GM15510 (cell line): ENCODE data around the gene GNG2.
A peak's percentile ranks its signal among the peaks of the same experiment; 100 is the strongest.

Experiments
- POLR2A ChIP-seq: IDR thresholded peaks from 3 replicates; pipeline ENCODE4 v1.6.1; 2011; ENCODE audit warnings: borderline replicate concordance; ENCODE audit not compliant: insufficient read length; ENCODE audit errors: extremely low read depth

Gene GNG2

DNA sequence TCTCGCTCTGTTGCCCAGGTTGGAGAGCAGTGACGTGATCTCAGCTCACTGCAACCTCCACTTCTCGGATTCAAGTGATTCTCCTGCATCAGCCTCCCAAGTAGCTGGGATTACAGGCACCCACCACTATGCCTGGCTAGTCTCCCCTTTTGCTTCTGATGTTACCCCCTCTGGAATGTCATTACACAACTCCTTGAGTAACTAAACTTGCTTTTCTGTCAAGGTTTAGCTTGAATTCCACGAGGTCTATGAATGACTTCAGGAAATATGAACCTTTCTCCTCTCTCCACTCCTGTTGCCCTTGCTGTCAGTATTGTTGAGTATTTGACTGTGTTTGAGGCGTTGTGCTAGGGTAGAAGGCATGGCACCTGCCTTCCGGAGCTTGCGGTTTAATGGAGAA is 112.2 kb downstream of the GNG2 start:
- no peak for TF ChIP-seq POLR2A

DNA sequence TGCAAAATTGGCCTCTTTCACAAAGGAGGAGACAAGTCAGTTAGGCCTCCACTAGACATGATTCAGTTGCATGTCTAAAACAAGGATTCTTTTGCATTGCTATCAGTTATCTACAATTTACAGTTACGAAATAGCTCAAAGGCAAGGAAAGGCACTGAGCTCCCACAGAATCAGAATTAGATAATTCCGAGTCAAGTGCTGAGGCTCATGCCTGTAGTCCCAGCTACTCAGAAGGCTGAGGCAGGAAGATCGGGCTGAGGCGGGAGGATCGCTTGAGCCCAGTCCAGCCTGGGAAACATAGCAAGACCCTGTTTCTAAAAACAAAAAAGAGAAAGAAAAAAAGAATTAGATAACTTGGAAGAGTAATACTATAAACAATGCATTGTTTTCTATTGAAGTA is 116.7 kb downstream of the GNG2 start:
- TF ChIP-seq POLR2A, result no peak

GRCh38 chr14:51978681-51979085 is 118.3 kb downstream of the GNG2 start:
- TF ChIP-seq POLR2A, result no peak

DNA sequence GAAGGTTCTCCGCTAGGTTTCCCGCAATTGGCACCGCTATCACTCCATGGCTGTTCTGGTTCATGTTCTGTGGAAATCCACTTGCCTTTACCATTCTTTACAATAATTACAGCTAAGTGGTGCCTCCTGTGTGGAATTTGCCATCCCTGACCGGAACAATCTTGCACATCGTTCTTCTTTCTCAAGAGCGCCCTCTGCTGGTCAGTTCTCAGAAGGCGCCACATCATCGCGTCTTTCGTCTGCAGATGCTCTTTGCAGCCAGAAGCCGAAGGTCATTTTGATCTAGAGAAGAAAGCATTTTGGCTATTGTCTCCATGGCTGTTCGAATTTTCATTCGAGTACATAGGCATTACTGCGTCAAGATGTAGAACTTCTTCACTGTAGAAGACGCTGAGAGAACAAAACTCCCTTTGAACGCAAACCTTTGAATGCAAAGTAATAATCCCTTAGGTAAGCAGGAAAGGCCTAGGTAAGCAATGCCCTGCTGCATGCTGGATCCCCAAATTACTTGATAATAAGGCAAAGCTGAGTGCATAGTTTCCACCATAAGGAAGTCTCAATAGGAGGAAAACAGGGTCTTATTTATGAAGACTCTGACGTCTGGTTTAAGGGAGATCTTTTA is 118.8 kb downstream of the GNG2 start:
- no peak for TF ChIP-seq POLR2A

- TF ChIP-seq POLR2A, result no peak
These were observed 120.9 kb downstream of the GNG2 start for GRCh38 chr14:51981218-51981854.

GRCh38 chr14:51988221-51988620 is 127.8 kb downstream of the GNG2 start:
- TF ChIP-seq POLR2A, result no peak

- TF ChIP-seq POLR2A, result peak; percentile 84
These were observed 129.2 kb downstream of the GNG2 start, which contains the start of gene RTRAF for GRCh38 chr14:51989293-51990234. Gene RTRAF (plus strand): TSS chr14:51989546. CDS start chr14:51989640, 94 bp downstream.

- no peak for TF ChIP-seq POLR2A
These were observed 130.1 kb downstream of the GNG2 start for GRCh38 chr14:51990488-51990887.

DNA sequence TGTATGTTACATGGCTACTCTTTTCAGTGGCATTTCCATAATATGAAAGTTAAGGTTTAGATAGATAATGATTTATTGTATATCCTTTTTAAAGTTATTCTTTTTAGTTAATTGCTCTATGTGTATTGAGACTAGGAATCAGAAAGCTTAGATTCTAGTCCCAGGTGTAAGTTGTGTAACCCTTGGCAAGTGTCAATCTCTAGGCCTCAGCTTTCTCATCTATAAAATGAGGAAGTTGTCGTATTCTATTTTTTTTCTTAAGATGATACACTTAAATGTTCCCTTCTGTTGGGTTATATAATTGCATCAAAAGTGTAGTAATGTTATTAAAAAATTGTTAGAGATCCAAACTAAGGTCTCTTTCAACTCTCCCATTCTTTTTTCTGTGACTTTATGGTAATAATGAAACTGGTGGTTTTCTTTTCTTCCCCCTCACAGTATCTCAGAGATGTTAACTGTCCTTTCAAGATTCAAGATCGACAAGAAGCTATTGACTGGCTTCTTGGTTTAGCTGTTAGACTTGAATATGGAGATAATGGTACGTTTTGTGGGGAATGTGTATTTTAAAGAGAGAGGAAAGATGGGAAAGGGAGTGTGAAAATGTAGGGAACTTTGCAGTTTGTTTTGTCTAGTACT is 133.0 kb downstream of the GNG2 start:
- no peak for TF ChIP-seq POLR2A

DNA sequence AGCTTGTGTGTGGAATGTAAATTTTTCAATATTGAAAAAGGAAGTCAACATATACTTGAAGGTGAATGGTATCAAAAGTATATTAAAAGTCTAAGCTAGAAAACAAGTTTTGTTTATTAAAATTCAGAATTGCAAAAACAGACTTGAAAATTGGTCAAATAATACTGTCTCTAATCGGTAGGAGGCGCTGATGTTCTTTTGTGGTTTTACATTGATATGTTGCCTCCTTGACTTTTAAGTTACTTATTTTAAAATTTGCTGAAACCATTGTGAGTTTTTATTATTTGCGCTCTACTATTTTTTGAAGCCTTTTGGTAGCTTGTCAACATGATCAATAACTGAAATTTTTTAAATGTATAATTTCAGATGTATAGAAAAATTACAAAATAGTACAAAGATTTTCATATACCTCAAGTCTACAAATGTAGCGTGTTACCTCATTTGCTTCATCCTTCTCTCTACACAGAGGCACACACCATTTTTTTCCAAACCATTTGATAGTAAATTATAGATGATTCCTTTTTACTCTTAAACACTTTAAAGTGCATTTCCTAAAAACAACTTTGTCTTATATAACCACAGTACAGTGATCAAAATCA is 135.8 kb downstream of the GNG2 start:
- no peak for TF ChIP-seq POLR2A

- no peak for TF ChIP-seq POLR2A
These were observed 137.9 kb downstream of the GNG2 start for GRCh38 chr14:51998348-51998747.

- TF ChIP-seq POLR2A, result no peak
These were observed 138.7 kb downstream of the GNG2 start for GRCh38 chr14:51999084-51999483.

DNA sequence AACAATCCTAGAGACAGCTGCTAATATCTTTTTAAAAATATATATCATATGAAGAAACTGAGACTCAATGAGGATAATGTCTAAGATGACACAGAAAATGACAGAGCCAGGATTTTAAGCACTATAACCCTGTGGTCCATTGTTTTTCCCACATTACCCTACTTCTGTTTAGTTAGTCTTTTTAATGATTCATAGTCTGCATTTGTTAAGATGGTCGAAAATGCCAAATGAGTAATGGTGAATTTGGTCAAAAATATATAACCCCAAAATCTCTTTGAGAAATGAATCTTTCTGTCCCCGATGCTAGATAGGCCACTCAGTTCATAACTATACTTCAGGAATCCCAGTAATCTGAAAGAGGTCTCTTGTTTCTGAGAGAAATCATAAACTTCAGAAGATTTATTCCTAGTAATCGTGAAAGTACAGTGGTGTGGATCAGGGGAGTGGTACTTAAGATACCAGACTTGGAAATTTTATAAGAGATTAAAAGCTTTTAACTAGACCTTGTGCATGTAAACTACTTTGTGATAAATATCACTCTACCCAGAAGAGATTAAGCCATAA is 139.7 kb downstream of the GNG2 start:
- no peak for TF ChIP-seq POLR2A

DNA sequence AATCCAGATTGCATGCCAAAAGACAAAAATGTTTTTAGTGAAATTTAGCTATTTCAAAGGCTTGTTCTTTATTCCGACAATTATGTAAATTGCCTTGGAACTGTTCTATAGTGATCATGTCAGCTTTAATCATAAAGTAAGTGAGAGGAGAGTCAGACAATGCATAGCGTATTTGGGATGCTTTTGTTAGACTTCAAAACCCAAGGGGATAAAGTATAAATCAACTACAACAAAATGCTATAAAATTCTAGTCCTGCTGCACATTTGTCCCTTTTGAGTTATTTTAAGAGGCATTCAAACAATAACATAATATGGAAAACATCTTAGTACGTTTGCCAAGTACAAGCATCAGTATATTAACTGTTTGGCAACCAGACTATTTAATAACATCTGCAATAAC is 140.3 kb downstream of the GNG2 start:
- TF ChIP-seq POLR2A, result no peak
